ENCODE data around the gene TJP2. TPM values are rescaled to one million over a fixed set of nuclear protein-coding genes. Genes with fewer than 3 reads are reported as not detected.

Gene TJP2
- polyA plus RNA-seq, 3 donors from 2014 or later: 1.5 to 4.9 (median 1.5) TPM

GRCh38 chr9:69190086-69190862 lies 16.2 kb downstream of the TJP2 start:
- Mint-ChIP-seq H3K27me3 (ENCODE audit: low read depth in 3 of 3) (peaks cover 0 to 2% (median 0%) of the 10 kb centered on the region in 3 donors), H3K4me3 (no peak overlapping the region), H3K9me3 (no peaks in the 10 kb centered on the region), H3K27ac (peak overlapping the region in 1 of 6 donors; percentile 42), H3K4me1 (no peaks in the 10 kb centered on the region), H3K36me3 (no peaks in the 10 kb centered on the region)
- no peak for DNase-seq

GRCh38 chr9:69190863-69191181 lies 16.7 kb downstream of the TJP2 start:
- H3K36me3 Mint-ChIP-seq: no peaks in the 10 kb centered on the region
- H3K4me1 Mint-ChIP-seq: no peaks in the 10 kb centered on the region
- no peak overlapping the region for H3K27ac Mint-ChIP-seq
- no peaks in the 10 kb centered on the region for H3K9me3 Mint-ChIP-seq
- no peak for DNase-seq
- H3K4me3 Mint-ChIP-seq: no peak overlapping the region
- H3K27me3 Mint-ChIP-seq (ENCODE audit: low read depth in 3 of 3): peaks cover 0 to 2% (median 2%) of the 10 kb centered on the region in 3 donors

GRCh38 chr9:69191231-69191630 lies 17.2 kb downstream of the TJP2 start:
- Mint-ChIP-seq H3K4me1 (no peaks in the 10 kb centered on the region), H3K27me3 (ENCODE audit: low read depth in 3 of 3) (peaks cover 0 to 3% (median 2%) of the 10 kb centered on the region in 3 donors), H3K27ac (no peak overlapping the region), H3K9me3 (no peaks in the 10 kb centered on the region), H3K4me3 (no peak overlapping the region), H3K36me3 (no peaks in the 10 kb centered on the region)
- DNase-seq: no peak

GRCh38 chr9:69192214-69192613 lies 18.1 kb downstream of the TJP2 start:
- Mint-ChIP-seq H3K27me3 (ENCODE audit: low read depth in 3 of 3) (peaks cover 0 to 3% (median 2%) of the 10 kb centered on the region in 3 donors), H3K27ac (peak overlapping the region in 1 of 6 donors; percentile 71), H3K36me3 (no peaks in the 10 kb centered on the region), H3K4me1 (no peaks in the 10 kb centered on the region), H3K4me3 (no peak overlapping the region), H3K9me3 (no peaks in the 10 kb centered on the region)
- no peak for DNase-seq

- Mint-ChIP-seq H3K4me1 (no peaks in the 10 kb centered on the region), H3K36me3 (no peaks in the 10 kb centered on the region), H3K27me3 (ENCODE audit: low read depth in 3 of 3) (peaks cover 0 to 3% (median 2%) of the 10 kb centered on the region in 3 donors), H3K27ac (no peak overlapping the region), H3K4me3 (no peak overlapping the region), H3K9me3 (no peaks in the 10 kb centered on the region)
- no peak for DNase-seq
Measured at GRCh38 chr9:69193685-69194032, 19.6 kb downstream of the TJP2 start.

- Mint-ChIP-seq H3K9me3 (no peaks in the 10 kb centered on the region), H3K4me1 (peaks cover 5 to 6% of the 10 kb centered on the region in 2 donors), H3K4me3 (no peak overlapping the region), H3K27ac (no peak overlapping the region), H3K27me3 (ENCODE audit: low read depth in 3 of 3) (peaks cover 0 to 4% (median 2%) of the 10 kb centered on the region in 3 donors), H3K36me3 (no peaks in the 10 kb centered on the region)
- no peak for DNase-seq
Measured at GRCh38 chr9:69194702-69195418, 20.8 kb downstream of the TJP2 start.

- Mint-ChIP-seq H3K4me3 (no peak overlapping the region), H3K27me3 (ENCODE audit: low read depth in 3 of 3) (peaks cover 0 to 5% (median 2%) of the 10 kb centered on the region in 3 donors), H3K9me3 (no peaks in the 10 kb centered on the region), H3K36me3 (no peaks in the 10 kb centered on the region), H3K27ac (no peak overlapping the region), H3K4me1 (peaks cover 13 to 14% of the 10 kb centered on the region in 2 donors)
- DNase-seq: no peak
Measured at GRCh38 chr9:69195668-69196067, 21.6 kb downstream of the TJP2 start.

- Mint-ChIP-seq H3K27ac (no peak overlapping the region), H3K4me1 (peaks cover 17 to 18% of the 10 kb centered on the region in 2 donors), H3K27me3 (ENCODE audit: low read depth in 3 of 3) (peaks cover 0 to 5% (median 0%) of the 10 kb centered on the region in 3 donors), H3K9me3 (no peaks in the 10 kb centered on the region), H3K4me3 (no peak overlapping the region), H3K36me3 (no peaks in the 10 kb centered on the region)
- DNase-seq: no peak
Measured at GRCh38 chr9:69197687-69198086, 23.6 kb downstream of the TJP2 start.

GRCh38 chr9:69198521-69199220 lies 24.6 kb downstream of the TJP2 start:
- H3K4me3 Mint-ChIP-seq: no peak overlapping the region
- H3K36me3 Mint-ChIP-seq: no peaks in the 10 kb centered on the region
- no peaks in the 10 kb centered on the region for H3K9me3 Mint-ChIP-seq
- no peak for DNase-seq
- peaks cover 17 to 18% of the 10 kb centered on the region in 2 donors for H3K4me1 Mint-ChIP-seq
- H3K27ac Mint-ChIP-seq: no peak overlapping the region
- peaks cover 0 to 5% (median 0%) of the 10 kb centered on the region in 3 donors for H3K27me3 Mint-ChIP-seq (ENCODE audit: low read depth in 3 of 3)

GRCh38 chr9:69199769-69200470 lies 25.8 kb downstream of the TJP2 start:
- Mint-ChIP-seq H3K4me3 (no peak overlapping the region), H3K9me3 (no peaks in the 10 kb centered on the region)

GRCh38 chr9:69202556-69202955 lies 28.5 kb downstream of the TJP2 start:
- Mint-ChIP-seq H3K9me3 (no peaks in the 10 kb centered on the region), H3K4me1 (peaks cover 17 to 18% of the 10 kb centered on the region in 2 donors), H3K27me3 (ENCODE audit: low read depth in 3 of 3) (peaks cover 0 to 7% (median 1%) of the 10 kb centered on the region in 3 donors)

More at GRCh38 chr9:69199769-69200470, 25.8 kb downstream of the TJP2 start:
- H3K27me3 Mint-ChIP-seq (ENCODE audit: low read depth in 3 of 3): peaks cover 0 to 9% (median 0%) of the 10 kb centered on the region in 3 donors
- peak overlapping the region in 2 of 6 donors; percentile 2 to 24 for H3K27ac Mint-ChIP-seq
- no peaks in the 10 kb centered on the region for H3K36me3 Mint-ChIP-seq
- peaks cover 17 to 18% of the 10 kb centered on the region in 2 donors for H3K4me1 Mint-ChIP-seq
- no peak for DNase-seq

GRCh38 chr9:69204326-69204725 lies 30.2 kb downstream of the TJP2 start:
- DNase-seq: no peak
- Mint-ChIP-seq H3K4me3 (no peak overlapping the region), H3K36me3 (no peaks in the 10 kb centered on the region), H3K9me3 (no peaks in the 10 kb centered on the region), H3K27ac (no peak overlapping the region), H3K27me3 (ENCODE audit: low read depth in 3 of 3) (peaks cover 0 to 7% (median 1%) of the 10 kb centered on the region in 3 donors), H3K4me1 (peaks cover 17 to 18% of the 10 kb centered on the region in 2 donors)

More at GRCh38 chr9:69202556-69202955, 28.5 kb downstream of the TJP2 start:
- DNase-seq: no peak
- Mint-ChIP-seq H3K4me3 (no peak overlapping the region), H3K36me3 (no peaks in the 10 kb centered on the region), H3K27ac (no peak overlapping the region)

- Mint-ChIP-seq H3K27ac (no peak overlapping the region), H3K4me1 (peaks cover 12% of the 10 kb centered on the region in 2 donors), H3K9me3 (no peaks in the 10 kb centered on the region), H3K36me3 (no peaks in the 10 kb centered on the region), H3K27me3 (ENCODE audit: low read depth in 3 of 3) (peaks cover 0 to 5% (median 1%) of the 10 kb centered on the region in 3 donors), H3K4me3 (no peak overlapping the region)
- DNase-seq: no peak
Measured at GRCh38 chr9:69204849-69205248, 30.8 kb downstream of the TJP2 start.

Measured in immature natural killer cell (primary cell).